GM12875 (cell line): ENCODE measurements around the gene MYO1D.

Source experiments
- H3K4me3 ChIP-seq: one replicate; pipeline ENCODE4 v1.5.1; 2011; ENCODE audit warnings: low read depth, low read length, control low read depth
- TF ChIP-seq, protein P1 (sequence below): IDR thresholded peaks from 2 replicates; pipeline ENCODE4 v1.5.1; 2011; ENCODE audit warnings: low read depth, mild to moderate bottlenecking, control low read depth, inconsistent platforms, low read length, moderate library complexity, borderline replicate concordance; ENCODE audit not compliant: insufficient read depth

The MYO1D gene

DNA sequence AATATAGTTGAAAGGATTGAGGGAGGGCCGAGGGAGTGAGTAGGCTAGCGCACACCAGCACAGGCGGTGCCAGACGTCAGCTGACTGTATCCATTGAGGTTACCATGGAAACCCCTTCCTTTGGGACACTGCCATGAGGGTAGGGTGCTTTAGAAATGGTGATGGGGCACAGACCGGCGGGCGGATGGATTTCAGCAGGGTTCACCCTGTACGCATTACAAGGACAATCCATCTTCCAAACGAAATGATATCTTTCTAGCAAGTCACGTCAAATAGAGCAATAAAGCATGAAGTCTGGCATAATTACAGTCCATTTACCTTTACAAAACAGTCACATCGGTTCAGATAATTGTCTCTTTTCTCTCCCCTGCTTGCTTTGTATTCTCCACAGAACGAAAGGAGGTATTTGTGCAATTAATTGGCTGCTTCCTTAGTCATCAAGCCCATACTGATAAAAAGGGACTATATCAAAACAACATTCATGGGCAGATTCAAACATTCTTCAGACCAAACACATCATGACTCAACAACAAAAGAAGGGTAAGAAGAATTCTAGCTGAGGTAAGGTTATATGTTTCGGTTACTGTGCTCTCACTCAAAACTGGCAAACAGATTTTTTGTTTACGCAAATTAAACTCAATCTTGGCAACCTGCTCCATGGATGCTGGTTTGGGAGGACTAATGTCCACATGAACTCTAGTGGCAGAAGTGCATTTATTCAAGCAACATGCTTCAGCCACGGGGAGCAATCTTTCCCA lies 249.5 kb downstream of the MYO1D start:
- no peak overlapping the region for H3K4me3 ChIP-seq
- TF ChIP-seq, protein P1, sequence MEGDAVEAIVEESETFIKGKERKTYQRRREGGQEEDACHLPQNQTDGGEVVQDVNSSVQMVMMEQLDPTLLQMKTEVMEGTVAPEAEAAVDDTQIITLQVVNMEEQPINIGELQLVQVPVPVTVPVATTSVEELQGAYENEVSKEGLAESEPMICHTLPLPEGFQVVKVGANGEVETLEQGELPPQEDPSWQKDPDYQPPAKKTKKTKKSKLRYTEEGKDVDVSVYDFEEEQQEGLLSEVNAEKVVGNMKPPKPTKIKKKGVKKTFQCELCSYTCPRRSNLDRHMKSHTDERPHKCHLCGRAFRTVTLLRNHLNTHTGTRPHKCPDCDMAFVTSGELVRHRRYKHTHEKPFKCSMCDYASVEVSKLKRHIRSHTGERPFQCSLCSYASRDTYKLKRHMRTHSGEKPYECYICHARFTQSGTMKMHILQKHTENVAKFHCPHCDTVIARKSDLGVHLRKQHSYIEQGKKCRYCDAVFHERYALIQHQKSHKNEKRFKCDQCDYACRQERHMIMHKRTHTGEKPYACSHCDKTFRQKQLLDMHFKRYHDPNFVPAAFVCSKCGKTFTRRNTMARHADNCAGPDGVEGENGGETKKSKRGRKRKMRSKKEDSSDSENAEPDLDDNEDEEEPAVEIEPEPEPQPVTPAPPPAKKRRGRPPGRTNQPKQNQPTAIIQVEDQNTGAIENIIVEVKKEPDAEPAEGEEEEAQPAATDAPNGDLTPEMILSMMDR = no peak

DNA sequence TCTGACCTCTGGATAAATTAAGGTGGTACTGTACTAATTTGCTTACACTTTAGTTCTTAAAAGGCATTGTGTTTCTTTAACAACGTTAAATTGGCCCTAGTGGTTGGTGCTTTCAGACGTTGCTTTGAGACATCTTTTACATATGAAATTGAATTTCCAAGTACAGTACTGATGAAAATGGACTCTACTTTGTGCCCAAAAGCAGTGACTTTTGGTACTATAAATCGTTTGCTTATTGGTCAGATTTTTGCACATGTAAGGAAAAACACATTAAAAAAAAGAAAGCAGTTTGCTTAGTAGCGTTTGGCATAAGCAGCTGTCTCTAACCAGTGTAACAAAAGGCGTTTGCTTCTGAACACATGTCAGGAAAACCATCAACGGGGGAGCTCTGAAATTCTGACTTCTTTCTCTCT lies 250.5 kb downstream of the MYO1D start:
- H3K4me3 ChIP-seq = no peak overlapping the region
- TF ChIP-seq, protein P1 = no peak

DNA sequence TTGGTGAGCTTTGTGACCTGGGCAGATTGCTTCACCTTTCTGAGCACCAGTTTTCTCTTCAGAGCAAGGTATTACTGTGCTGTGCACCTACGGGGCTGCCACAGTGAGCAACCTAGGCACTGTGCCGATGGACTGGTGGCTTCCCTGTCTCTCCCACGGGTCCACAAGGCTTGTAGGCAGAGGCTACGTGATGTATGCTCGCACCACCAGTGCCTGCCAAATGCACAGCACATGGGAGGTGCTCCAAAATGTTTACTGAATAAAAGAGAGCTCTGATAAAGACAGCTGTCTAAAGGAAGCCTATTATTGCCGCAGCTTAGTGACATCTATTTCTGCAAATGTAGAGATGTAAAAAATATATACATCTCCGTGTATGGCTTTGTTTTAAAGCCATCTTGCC lies 251.0 kb downstream of the MYO1D start:
- no peak overlapping the region for H3K4me3 ChIP-seq
- TF ChIP-seq, protein P1 = no peak

DNA sequence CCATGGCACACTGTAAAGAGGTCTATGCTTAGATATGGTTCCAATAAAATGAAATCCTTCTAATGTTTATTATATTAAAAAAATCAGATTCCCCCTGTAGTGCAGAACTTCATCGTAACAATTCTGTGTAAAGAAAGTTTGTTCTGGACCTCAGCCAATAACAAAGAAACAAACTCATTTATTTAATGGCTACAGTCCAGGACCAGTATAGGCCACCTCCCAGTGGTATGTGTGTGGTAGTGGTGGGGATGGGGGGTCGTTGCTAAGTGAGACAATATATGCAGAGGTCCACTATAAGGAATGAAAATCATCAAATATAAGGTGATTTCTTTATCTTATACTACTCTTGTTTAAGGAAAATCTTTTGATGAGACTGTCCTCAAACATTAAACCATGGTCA lies 253.7 kb downstream of the MYO1D start:
- TF ChIP-seq, protein P1 = no peak

DNA sequence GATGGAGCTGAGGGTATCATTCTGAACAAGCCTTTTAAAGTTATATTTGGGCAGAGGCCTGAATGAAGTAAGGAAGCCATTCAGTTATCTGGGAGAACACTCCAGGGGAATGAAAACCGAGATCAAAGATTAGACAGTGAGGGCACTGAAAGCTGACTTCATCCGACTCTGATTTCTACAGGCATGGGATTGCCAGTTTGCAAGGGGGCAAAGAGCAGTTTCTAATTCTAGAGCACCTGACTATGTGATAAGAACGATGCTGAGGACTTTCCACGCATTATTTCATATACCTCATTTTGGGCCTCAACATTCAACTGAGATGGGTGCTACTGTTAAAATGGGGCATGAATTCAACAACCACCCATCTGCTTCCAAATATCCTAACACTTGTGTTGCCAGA lies 254.4 kb downstream of the MYO1D start:
- TF ChIP-seq, protein P1 = no peak
- no peak overlapping the region for H3K4me3 ChIP-seq

More for the DNA sequence above, 253.7 kb downstream of the MYO1D start:
- no peak overlapping the region for H3K4me3 ChIP-seq

DNA sequence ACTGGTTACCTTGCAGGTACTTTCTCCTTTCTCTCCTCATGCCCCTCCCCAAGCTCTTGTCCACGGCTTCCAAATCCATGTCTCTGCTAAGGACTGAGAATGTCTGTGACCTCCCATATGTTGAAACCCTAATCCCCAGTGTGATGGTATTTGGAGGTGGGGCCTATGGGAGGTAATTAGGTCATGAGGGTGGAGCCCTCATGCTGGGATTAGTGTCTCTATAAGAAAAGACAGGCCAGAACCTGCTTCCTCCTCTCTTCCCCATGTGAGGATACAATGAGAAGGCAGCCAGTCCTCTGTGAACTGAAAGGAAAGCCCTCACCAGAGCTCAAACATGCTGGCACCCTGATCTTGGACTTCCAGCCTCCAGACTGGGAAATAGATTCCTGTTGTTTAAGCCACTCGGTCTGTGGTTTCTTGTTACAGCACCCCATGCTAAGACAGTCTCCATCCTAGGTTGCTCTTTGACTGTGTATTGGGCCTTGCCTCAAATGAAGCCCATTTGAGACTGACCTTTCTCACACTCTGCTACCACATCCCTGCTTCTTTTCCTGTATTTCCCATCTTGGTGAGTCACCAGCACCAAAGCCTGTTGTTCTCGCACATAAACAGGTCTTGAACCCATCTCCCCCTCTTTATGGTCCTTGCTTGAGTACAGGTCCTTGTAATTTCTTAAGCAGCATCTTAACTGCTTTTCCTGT lies 255.2 kb downstream of the MYO1D start:
- H3K4me3 ChIP-seq = no peak overlapping the region
- TF ChIP-seq, protein P1 = no peak

DNA sequence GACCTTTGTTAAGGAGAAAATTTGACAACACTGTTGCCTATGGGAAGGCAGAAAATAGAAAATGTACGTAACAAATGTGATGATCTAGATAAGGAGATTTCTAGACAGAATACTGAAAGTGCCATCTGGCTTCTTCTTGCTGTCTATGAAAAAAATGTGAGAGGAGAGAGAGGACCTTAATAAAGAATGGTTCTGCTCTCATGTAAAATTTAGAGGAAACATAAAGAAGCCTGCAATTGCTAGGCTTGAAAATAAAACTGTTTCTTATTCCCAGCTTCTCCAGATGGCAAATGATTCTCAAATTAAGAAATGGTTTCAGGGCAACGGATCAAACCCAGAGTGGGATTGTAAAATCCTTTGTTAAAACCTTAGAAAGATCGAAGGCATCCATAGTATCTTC lies 261.6 kb downstream of the MYO1D start:
- no peak overlapping the region for H3K4me3 ChIP-seq
- TF ChIP-seq, protein P1 = no peak
